Urinary bladder (tissue), 4 donors: ENCODE measurements around the gene E2F8. TPM values are rescaled to one million over a fixed set of nuclear protein-coding genes. Genes with fewer than 3 reads are reported as not detected.
"Not testable (repeated sequence)": the region's sequence is repeated elsewhere in the genome, so short reads cannot be mapped to it uniquely, and the experiment has no call there.

Source experiments
- DNase-seq: peaks from one replicate; pipeline ENCODE4 v3.0.0-alpha.2; 2015; ENCODE audit errors: extremely low spot score
- H3K27ac ChIP-seq: one replicate; pipeline ENCODE4 v1.5.1; 2013; ENCODE audit warnings: low read depth, mild to moderate bottlenecking, moderate library complexity
- H3K36me3 ChIP-seq: one replicate; pipeline ENCODE4 v1.6.1; 2013; ENCODE audit warnings: mild to moderate bottlenecking, moderate library complexity; ENCODE audit not compliant: insufficient read depth
- H3K4me1 ChIP-seq: one replicate; pipeline ENCODE4 v1.6.1; 2013; ENCODE audit warnings: mild to moderate bottlenecking, moderate library complexity; ENCODE audit not compliant: insufficient read depth
- H3K4me3 ChIP-seq: one replicate; pipeline ENCODE4 v1.5.1; 2013; ENCODE audit warnings: low read depth, low read length
- WGBS: extraction: QIAGEN DNeasy Blood & Tissue Kit; methylation state at CpG from one replicate; pipeline ENCODE4 v1.1.7; 2013; 5-methylcytosine and 5-hydroxymethylcytosine counted together
- polyA plus RNA-seq: library from polyadenylated mRNA; stranded (reverse); fragments of 200-250 nt; gene quantifications from one replicate; pipeline ENCODE4 v1.2.3, GENCODE V29; 2013
- total RNA-seq: library from RNA; depleted of rRNA; stranded (reverse); fragments of >200 nt; gene quantifications from one replicate; pipeline ENCODE4 v1.2.3, GENCODE V29; 2014
- donor health status: healthy with polysubstance abuse.
- donor health status: healthy.

The E2F8 gene
- total RNA-seq = 4.8 TPM
- polyA plus RNA-seq = 0.41 TPM

- WGBS = under 1% methylated on average over 59 of the region's 59 CpGs
- DNase-seq = peak; percentile 87
- Histone ChIP-seq H3K4me3 (peak within 1 kb of the TSS; percentile 68), H3K27ac (peak within 1 kb of the TSS; percentile 12), H3K4me1 (no peaks in the 10 kb centered on the region), H3K36me3 (no peaks in the 10 kb centered on the region)
These were observed at the start of gene E2F8 for GRCh38 chr11:19240420-19241259. E2F8 (minus strand) TSS chr11:19240945; CDS start chr11:19240121, 824 bp downstream.

- no peaks in the 10 kb centered on the region for H3K4me1 ChIP-seq
- 89% methylated on average over 2 of the region's 2 CpGs for WGBS
- no peak for DNase-seq
- H3K27ac ChIP-seq = no peak overlapping the region
- H3K4me3 ChIP-seq = no peak overlapping the region
- H3K36me3 ChIP-seq = no peaks in the 10 kb centered on the region
These were observed 49.6 kb upstream of the E2F8 start for GRCh38 chr11:19290356-19290755.

- 35% methylated on average over 3 of the region's 3 CpGs for WGBS
- H3K4me1 ChIP-seq = no peaks in the 10 kb centered on the region
- no peaks in the 10 kb centered on the region for H3K36me3 ChIP-seq
- H3K4me3 ChIP-seq = no peak overlapping the region
- no peak for DNase-seq
- no peak overlapping the region for H3K27ac ChIP-seq
These were observed 47.5 kb upstream of the E2F8 start for GRCh38 chr11:19288256-19288655.

- Histone ChIP-seq H3K36me3 (no peaks in the 10 kb centered on the region), H3K4me1 (no peaks in the 10 kb centered on the region), H3K27ac (no peak overlapping the region), H3K4me3 (no peak overlapping the region)
- 90% methylated on average over 4 of the region's 4 CpGs for WGBS
- no peak for DNase-seq
These were observed 45.7 kb upstream of the E2F8 start for GRCh38 chr11:19286411-19286810.

GRCh38 chr11:19284881-19285280 lies 44.1 kb upstream of the E2F8 start:
- WGBS = 57% methylated on average over 3 of the region's 3 CpGs
- no peak overlapping the region for H3K27ac ChIP-seq
- H3K4me1 ChIP-seq = no peaks in the 10 kb centered on the region
- H3K36me3 ChIP-seq = no peaks in the 10 kb centered on the region
- no peak for DNase-seq
- H3K4me3 ChIP-seq = no peak overlapping the region

- WGBS = 70% methylated on average over 3 of the region's 3 CpGs
These were observed 43.2 kb upstream of the E2F8 start for GRCh38 chr11:19283991-19284390.

GRCh38 chr11:19281555-19281954 lies 40.8 kb upstream of the E2F8 start:
- Histone ChIP-seq H3K4me3 (no peak overlapping the region), H3K27ac (no peak overlapping the region), H3K4me1 (no peaks in the 10 kb centered on the region), H3K36me3 (no peaks in the 10 kb centered on the region)
- 55% methylated on average over 2 of the region's 2 CpGs for WGBS
- no peak for DNase-seq

More at GRCh38 chr11:19283991-19284390, 43.2 kb upstream of the E2F8 start:
- no peaks in the 10 kb centered on the region for H3K4me1 ChIP-seq
- H3K27ac ChIP-seq = no peak overlapping the region
- no peak for DNase-seq
- H3K36me3 ChIP-seq = no peaks in the 10 kb centered on the region
- no peak overlapping the region for H3K4me3 ChIP-seq

- Histone ChIP-seq H3K27ac (no peak overlapping the region), H3K36me3 (no peaks in the 10 kb centered on the region), H3K4me3 (no peak overlapping the region), H3K4me1 (no peaks in the 10 kb centered on the region)
- no peak for DNase-seq
- 24% methylated on average over 5 of the region's 5 CpGs for WGBS
These were observed 40.3 kb upstream of the E2F8 start for GRCh38 chr11:19281041-19281440.

- Histone ChIP-seq H3K36me3 (no peaks in the 10 kb centered on the region), H3K4me1 (no peaks in the 10 kb centered on the region), H3K27ac (no peak overlapping the region), H3K4me3 (no peak overlapping the region)
- no peak for DNase-seq
- WGBS = 39% methylated on average over 3 of the region's 3 CpGs
These were observed 38.7 kb upstream of the E2F8 start for GRCh38 chr11:19279451-19279850.

- no peaks in the 10 kb centered on the region for H3K36me3 ChIP-seq
- H3K27ac ChIP-seq = no peak overlapping the region
- 84% methylated on average over 8 of the region's 8 CpGs for WGBS
- DNase-seq = no peak
- no peak overlapping the region for H3K4me3 ChIP-seq
- no peaks in the 10 kb centered on the region for H3K4me1 ChIP-seq
These were observed 36.4 kb upstream of the E2F8 start for GRCh38 chr11:19276859-19277808.

- no peak for DNase-seq
- H3K4me1 ChIP-seq = no peaks in the 10 kb centered on the region
- H3K36me3 ChIP-seq = no peaks in the 10 kb centered on the region
- H3K27ac ChIP-seq = no peak overlapping the region
- no peak overlapping the region for H3K4me3 ChIP-seq
- WGBS = 78% methylated on average over 4 of the region's 4 CpGs
These were observed 34.8 kb upstream of the E2F8 start for GRCh38 chr11:19275496-19275895.

GRCh38 chr11:19273219-19273618 lies 32.5 kb upstream of the E2F8 start:
- not testable (repeated sequence) for H3K27ac ChIP-seq, DNase-seq, H3K4me3 ChIP-seq, H3K36me3 ChIP-seq, H3K4me1 ChIP-seq
- 84% methylated on average over 5 of the region's 5 CpGs for WGBS

- DNase-seq = no peak
- H3K27ac ChIP-seq = no peak overlapping the region
- 84% methylated on average over 1 of the region's 1 CpG for WGBS
- H3K4me1 ChIP-seq = no peaks in the 10 kb centered on the region
- H3K36me3 ChIP-seq = no peaks in the 10 kb centered on the region
- H3K4me3 ChIP-seq = no peak overlapping the region
These were observed 28.2 kb upstream of the E2F8 start for GRCh38 chr11:19268909-19269308.

- Histone ChIP-seq H3K27ac (no peak overlapping the region), H3K36me3 (no peaks in the 10 kb centered on the region), H3K4me3 (no peak overlapping the region), H3K4me1 (no peaks in the 10 kb centered on the region)
- WGBS = 74% methylated on average over 5 of the region's 5 CpGs
- DNase-seq = no peak
These were observed 26.8 kb upstream of the E2F8 start for GRCh38 chr11:19267567-19267966.
